ENCODE measurements around the gene HDAC4.
A peak's percentile ranks its signal among the peaks of the same experiment; 100 is the strongest.

The HDAC4 gene

DNA sequence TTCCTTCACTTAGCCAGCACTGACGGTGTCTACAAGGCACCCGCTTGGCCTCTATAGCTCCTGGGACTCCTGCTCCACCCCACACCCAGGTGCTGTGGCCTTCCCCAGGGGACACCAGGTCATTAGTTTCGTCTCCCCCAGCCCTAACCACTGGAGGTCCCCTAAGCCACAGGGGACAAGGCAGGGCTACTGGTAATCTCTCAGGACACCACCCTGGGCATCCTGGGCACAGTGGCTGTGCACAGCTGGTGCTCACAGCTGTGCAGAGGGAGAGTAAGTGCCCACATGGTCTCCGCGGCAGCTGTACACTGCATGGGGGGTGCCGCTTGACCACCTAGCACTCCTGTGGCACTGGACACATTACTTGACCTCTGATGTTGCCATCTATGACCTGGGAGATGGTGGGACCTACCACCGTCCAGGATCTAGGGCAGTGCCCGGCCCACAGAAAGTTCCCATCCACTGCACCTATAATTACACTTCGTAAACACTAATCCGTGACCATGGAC is 134.0 kb downstream of the HDAC4 start:
- DNase-seq: no peak
- in situ Hi-C loops (cut with MboI; ENCODE audit: low pct_unique_long_range_greater_than_20kb, low sequenced_read_pairs): no loop called here

DNA sequence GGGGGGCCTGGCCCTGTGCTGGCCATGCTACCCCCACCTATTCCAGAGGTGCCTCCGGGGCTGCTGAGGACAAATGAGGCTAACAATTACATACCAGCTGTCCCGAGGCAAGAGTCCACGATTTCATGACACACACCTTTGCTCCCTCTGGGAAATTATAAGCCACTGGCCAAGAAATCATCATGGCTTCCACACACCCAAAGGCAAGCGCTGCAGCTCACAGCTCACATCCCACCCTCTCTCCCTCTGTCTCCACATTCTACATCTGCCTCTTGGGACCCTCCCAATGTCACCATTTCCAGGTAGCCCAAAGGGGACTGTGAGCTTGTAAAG is 134.4 kb downstream of the HDAC4 start:
- in situ Hi-C loops (cut with MboI; ENCODE audit: low pct_unique_long_range_greater_than_20kb, low sequenced_read_pairs): no loop called here

DNA sequence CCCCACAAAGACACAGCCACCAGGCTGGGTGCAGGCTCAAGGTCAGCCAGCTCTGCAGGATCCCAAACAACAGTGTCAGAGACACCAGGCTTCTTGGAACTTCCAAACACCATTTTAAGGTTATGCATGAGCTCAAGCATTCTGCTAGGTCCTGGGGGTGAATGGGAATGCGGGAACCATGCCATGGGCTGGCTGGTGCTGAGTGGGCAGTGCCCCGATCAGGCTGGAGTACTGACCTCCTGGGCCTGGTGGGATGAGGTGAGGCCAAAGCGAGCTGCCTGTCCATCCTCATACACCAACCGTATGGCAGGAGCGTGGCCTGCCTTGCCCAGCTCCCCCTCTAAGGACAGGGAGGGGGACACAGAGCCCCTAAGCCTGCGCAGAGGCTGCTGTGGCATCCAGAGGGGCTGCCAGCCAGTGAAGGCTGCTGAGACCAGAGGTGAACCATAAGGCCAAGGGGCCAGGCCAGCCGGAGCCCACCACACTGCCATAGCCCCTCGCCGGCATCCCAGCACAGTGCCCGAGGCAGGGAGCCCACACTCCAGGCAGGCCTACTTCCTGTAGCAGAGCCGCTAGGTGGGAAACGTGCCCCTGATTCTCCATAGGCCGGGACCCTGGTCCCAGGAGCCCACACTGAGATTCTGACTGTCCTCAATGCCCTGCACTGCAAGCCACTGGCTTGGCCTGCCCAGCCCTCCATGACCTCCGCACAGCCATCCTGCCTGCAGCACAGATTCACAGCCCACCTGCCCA is 135.0 kb downstream of the HDAC4 start:
- in situ Hi-C loops (cut with MboI; ENCODE audit: low pct_unique_long_range_greater_than_20kb, low sequenced_read_pairs): no loop called here
- DNase-seq: no peak

More for the DNA sequence above, 134.4 kb downstream of the HDAC4 start:
- DNase-seq: no peak

DNA sequence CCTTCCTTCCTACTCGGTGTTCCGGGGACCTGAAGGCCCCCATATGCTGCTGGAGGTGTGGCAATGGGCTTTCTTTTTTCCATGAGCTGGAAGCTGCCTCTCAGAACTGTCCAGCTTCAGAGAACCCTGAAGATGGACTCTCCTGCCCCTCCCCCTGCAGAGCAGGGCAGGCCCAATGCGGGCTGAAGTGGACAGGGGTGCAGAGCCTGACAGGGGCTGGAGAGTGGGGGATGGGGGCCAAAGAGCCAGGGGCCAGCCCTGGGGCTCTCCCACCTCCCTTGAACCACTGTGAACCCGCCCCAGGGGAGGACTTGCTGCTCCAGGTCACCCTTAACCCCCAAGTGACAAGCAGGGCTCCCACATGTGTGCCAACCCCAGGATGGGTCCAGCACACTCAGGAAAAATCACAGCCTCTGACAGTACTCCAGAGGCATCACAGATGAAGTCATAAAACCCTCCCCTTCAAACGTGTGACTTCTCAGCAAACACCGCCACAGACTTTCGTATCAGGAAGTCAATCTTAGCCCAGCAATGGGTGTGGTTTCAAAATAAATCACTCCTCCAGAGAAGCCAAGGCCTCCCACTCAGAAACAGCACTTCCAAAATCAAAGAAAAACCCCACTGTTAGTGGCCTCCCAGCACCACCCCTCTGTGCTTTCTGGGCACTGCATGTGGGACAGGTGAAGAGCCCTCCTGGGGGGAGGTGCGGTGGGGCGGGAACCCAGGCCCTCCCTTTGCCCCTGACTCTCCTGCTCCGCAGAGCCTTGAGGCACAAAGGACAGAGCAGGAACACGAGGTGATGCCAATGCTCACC is 135.8 kb downstream of the HDAC4 start:
- in situ Hi-C loops (cut with MboI; ENCODE audit: low pct_unique_long_range_greater_than_20kb, low sequenced_read_pairs): no loop called here
- DNase-seq: peak; percentile 68

DNA sequence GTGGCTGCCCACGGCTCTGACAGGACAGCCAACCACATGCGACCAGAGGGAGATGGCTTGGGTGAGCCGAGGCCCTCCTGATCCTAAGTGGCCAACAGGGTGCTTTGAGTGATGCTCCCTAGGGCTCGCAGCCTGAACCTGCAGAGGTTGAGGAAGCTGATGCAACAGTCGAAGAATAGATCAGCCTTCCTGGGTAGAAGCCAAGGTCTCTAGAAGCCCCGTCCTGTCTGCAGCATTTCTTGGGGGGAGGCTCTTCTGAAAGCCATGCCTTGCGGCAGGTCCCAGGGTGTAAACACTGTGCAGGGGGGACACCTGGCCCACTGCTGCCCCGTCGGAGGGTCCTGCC is 136.4 kb downstream of the HDAC4 start:
- in situ Hi-C loops (cut with MboI; ENCODE audit: low pct_unique_long_range_greater_than_20kb, low sequenced_read_pairs): no loop called here
- DNase-seq: no peak

DNA sequence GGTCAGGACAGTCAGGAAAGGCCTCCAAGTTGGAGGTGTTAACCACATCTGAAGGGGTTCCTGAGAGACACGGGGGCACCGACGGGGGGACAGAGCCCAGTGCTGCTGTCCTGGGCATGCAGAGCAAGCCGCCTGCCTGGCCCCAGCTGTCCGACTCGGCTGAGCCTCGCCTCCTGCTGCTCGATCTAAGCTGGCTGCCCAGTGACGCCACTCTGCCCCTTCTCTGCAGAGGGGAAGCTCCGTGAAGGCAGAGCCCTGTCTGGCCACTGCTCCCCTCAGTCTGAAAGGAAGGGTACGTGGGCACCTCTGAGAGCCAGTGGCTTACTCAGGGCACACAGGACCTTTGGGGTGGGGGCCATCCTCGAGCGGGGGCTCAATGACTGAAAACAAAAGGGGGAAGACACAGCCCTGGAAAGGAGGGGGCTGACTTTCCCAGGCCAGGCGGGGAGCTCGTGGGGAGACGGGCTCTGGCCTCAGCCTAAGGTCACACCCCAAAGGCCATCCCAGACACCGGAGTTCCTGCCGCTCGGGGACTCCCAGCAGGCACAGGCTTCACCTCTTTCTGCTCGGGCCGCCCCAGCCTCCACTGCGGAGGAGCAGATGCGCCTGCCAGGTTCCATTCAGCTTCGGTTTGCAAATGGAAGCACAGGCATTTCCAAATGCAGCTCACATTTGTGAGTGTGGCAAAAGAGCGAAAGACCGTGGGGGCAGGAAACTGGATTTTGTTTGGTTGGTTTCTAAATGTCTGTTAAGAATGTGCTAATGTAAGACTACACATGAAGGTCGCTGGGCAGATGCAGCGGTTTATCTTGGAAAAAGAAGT is 136.9 kb downstream of the HDAC4 start:
- DNase-seq: no peak
- in situ Hi-C loops (cut with MboI; ENCODE audit: low pct_unique_long_range_greater_than_20kb, low sequenced_read_pairs): no loop called here

DNA sequence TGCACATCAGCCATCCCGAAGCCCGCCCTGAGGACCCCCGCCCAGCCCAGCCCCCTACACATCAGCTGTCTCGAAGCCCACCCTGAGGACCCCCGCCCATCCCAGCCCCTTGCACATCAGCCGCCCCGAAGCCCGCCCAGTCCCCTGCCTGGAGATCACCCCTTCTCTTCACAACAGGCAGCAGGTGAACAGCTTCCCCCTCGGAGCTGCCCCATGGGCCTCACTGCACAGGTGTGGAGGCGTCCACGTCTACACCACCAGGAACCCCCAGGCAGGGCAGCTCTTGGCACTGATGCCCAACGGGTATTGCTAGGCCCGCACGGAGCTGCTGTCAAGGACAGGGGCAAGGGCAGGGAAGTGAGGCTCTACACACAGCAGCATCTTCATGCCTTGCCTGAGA is 137.6 kb downstream of the HDAC4 start:
- DNase-seq: no peak
- in situ Hi-C loops (cut with MboI; ENCODE audit: low pct_unique_long_range_greater_than_20kb, low sequenced_read_pairs): no loop called here

DNA sequence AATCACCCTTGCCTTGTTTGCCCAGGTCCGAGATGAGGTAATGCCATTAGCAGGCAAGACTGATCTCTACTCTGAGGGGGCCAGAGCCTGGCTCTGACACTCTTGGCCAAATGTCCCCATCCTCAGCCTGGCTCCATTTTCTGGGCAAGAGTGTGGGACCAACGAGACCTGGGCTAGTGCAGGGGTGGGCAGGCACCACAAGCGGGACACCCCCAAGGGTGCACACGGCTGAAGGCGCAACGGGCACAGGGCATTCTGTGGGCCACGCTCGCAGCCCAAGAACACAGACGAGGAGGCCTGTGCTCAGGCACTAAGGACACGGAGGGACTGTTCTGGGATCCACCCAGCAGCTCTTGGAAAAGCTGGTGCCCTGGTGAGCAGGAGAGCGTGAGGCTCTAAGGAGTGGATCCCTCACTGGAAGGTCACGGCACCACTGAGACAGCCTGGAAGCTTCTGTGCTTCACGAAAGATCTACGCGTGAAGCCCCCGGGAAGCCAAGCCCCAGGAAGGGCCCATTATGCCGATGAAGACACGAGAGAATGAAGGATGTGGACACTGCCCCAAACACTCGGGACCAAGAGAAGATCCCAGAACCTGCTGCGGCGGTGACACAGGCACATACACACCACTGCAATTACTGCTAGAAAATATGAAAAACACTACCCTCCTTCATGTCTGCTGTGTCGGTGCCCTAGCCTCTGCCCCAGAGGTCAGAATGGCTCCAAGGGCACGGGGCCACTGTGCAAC is 138.2 kb downstream of the HDAC4 start:
- DNase-seq: no peak
- in situ Hi-C loops (cut with MboI; ENCODE audit: low pct_unique_long_range_greater_than_20kb, low sequenced_read_pairs): no loop called here

DNA sequence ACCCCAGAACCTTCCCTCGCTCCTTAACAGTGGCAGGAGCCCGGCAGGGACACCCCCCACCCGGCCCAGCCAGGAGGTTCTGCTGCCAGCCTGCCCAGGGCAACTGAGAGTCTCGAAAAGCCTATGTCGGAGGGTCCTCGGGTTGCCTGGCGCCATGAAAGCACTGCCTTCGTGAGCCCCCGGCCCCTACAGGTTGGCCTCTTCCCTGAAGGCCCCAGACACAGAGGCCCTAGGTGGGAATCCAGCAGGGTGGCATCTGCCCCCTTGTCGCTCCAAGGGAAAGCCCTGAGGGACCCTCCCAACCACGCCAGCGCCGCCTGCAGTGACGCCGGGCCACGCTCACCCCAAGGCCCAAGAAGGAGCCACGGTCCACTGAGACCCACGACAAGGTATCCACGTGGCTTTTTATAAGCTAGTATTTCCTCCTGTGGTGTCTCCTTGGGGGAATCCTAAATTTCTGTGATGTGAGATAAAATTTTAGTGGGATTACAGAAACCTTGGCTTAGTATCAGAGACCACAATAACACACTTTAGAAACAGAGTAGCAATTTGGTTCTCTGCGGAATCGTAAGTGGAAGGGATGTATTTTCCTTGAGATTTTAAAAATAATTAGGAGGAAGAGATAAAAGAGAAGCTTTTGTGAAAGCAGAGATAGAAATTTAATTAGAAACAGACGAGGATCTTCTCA is 138.9 kb downstream of the HDAC4 start:
- no peak for DNase-seq
- in situ Hi-C loops (cut with MboI; ENCODE audit: low pct_unique_long_range_greater_than_20kb, low sequenced_read_pairs): no loop called here

DNA sequence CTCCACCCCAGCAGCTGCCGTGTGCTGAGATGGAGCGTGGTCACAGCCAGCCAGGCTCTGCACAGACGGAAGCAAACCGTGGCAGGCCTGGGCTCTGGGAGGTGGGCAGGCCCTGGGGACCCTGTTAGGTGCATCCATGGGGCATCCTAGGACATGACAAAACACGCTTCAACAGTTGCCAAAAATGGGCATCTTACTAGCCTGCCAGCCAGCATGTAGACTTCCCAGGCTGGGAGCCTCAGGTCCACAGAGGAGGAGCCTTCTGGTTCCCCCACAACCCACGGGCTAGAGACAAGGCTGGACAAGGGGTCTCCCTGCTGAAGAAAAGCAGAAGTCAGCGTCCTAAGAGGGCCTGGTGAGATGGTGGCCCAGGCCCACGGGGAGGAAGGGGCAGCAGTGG is 139.5 kb downstream of the HDAC4 start:
- no peak for DNase-seq
- in situ Hi-C loops (cut with MboI; ENCODE audit: low pct_unique_long_range_greater_than_20kb, low sequenced_read_pairs): no loop called here

DNA sequence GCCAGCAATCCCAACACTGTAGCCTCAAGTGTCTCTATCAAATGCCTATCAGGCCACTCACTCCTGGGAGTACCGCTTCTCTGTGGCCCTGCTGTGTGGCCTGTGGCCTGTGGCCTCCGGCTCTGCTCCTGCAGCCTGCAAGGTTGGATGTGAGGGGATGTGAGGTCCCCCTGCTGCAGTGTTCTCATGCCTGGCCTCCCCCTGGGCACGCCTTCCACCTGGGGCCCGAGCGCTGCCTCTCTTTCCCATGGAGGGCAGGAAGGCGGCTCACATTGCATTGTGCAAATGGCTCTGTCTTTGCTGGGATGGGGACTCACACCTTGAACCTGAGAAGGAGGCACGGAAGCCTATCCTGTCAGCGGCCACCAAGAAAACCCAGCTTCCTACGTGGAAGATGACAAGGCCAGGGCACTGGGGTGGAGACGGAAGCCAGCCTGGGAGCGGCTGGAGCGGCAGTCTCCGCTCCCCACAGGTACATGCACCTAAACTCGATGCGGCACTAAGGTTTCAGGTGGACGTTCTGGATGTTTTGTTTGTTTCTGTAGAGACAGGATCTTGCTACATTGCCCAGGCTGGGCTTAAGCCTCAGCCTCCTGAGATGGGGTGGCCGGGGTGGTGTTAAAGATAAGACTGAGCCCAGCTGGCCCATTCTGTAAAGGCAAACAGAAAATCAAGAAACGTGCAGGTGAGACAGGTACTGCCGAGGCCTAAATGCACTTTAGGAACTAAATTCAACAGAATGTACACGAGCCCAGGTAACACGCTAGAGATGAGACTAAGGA is 140.1 kb downstream of the HDAC4 start:
- no peak for DNase-seq
- in situ Hi-C loops (cut with MboI; ENCODE audit: low pct_unique_long_range_greater_than_20kb, low sequenced_read_pairs): no loop called here

DNA sequence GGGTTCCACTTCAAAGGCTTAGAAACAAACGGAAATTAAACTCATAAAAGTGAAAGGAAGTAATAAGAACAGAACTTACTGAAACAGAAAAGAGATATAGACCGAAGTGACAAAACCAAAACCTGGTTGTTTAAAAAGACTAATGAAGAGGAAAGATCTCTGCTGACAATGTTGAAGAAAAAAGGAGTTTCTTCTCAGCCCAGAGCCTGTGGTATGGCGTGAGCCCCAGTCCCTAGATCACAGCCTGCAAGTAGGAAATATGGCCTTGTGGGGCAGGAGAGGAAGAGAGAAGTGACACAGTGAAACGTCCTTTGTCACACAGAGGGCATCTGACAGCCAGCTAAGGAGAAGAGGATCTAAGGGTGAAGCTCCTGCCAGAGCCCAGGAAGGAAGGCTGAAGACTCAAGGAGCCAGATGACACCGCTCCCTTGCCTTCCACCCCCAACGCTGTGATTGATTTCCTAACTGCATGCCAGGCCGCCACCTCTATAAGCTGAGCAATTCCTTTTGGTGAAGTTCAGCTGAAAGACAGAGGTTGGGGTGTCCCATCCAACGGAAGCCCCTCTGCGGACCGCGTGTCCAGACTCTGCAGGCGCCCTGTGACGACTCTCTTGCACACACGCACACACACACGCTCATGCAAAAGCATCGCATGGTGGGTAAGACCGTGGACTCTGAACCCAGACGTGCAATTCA is 141.1 kb downstream of the HDAC4 start:
- peak; percentile 46 for DNase-seq
- in situ Hi-C loops (cut with MboI; ENCODE audit: low pct_unique_long_range_greater_than_20kb, low sequenced_read_pairs): no loop called here

DNA sequence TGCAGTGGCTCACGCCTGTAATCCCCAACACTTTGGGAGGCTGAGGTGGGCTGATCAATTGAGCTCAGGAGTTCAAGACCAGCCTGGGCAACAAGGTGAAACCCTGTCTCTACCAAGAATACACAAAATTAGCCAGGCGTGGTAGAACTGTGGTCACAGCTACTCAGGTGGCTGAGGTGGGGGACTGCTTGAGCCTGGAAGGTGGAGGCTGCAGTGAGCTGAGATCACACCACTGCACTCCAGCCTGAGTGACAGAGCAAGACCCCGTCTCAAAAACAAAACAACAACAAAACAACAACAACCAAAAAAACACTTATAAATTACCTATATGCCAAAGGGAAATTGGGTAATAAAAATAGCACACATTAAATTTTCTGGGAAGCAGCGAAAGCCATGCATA is 141.6 kb downstream of the HDAC4 start:
- DNase-seq: no peak
- in situ Hi-C loops (cut with MboI; ENCODE audit: low pct_unique_long_range_greater_than_20kb, low sequenced_read_pairs): no loop called here

DNA sequence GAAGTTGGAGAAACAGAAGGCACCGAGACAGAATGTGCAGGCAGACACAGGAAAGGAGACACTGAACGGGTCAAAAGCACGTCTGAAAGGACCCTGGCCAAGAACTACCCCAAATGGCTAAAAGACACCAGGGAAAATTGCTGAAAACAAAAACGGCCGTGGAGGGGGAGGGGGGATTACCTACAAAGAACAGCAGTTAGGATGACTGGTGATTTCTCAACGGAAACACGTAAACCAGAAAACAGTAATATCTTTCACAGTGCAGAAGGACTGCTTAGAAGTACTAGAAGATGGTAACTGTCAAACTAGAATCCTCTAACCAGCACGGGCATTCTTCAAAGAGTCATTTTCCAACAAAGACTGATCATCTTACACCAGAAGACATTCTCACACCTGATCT is 142.6 kb downstream of the HDAC4 start:
- DNase-seq: no peak
- in situ Hi-C loops (cut with MboI; ENCODE audit: low pct_unique_long_range_greater_than_20kb, low sequenced_read_pairs): no loop called here

DNA sequence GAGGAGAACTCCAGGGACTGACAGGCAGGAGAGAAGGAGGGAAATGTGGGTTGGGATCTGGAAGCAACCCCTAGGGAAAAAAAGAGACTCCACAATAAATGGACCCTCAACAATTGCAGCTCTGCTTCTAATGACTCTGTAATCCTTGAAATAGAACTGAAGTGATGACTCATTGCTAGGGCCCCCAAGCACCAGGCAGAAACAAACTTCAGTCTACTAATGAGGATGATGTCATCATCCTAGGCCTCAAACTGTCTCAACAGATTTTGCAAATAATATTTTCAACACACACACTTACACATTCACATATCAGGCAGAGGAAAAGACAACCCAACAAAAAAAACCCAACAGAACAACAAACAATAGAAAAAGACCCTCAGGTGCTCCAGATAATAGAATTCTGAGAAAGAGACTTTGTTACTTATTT is 143.3 kb downstream of the HDAC4 start:
- no peak for DNase-seq
- in situ Hi-C loops (cut with MboI; ENCODE audit: low pct_unique_long_range_greater_than_20kb, low sequenced_read_pairs): no loop called here

DNA sequence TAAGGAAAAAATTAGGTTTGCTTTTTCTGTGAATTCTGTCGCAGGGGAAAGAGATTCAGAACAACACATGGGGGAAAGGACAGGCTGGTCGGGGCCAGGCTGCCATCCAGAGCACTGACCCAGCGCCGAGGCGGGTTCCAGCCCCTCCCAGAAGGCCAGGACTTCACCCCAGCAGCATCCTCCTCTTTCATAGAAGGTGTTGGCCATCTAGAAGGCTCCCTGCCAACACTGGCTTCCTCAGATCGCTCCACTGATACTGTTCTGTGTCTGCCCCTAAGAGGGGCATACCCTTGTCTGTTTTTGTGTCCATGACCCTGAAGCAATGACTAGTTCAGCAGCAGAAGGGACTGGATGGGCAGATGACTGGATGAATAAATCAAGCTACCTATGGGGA is 144.5 kb downstream of the HDAC4 start:
- no peak for DNase-seq
- in situ Hi-C loops (cut with MboI; ENCODE audit: low pct_unique_long_range_greater_than_20kb, low sequenced_read_pairs): no loop called here

DNA sequence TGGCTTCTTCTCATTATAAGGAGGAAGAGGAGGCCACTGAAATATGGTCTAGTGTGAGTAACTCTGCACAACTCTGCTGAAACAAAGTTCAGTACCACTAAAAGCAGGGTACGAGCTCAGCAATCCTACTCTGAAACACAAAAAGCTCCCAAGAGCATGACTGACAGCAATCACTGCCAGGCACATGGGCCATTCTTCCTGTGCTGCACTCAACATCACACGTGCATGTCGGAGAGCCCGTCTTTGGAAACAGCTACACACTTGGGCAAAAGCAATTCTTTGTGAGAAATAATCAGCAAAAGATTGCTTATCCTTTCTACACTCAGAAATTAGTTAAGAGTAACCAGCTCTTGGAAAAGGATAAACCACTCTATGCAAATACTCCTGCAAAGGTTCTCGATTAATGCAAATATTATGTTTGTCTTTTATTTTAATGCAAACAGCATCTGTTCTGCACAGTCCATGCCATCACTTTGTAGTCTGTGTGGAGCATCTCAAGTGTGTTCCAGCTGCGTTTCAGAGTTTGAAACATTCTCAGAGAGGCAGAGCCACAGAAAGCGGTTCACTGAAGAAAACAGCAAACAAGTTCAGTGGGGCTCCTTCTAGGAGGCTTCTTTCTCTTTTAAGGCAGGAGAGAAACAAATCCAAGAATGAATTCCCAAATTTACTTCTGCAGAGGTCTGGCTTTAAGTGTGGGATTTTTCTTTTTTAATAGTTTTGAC is 145.0 kb downstream of the HDAC4 start:
- no peak for DNase-seq
- in situ Hi-C loops (cut with MboI; ENCODE audit: low pct_unique_long_range_greater_than_20kb, low sequenced_read_pairs): no loop called here
